K562 treated with DMSO at 1 percent for 4 hours (cell line): ENCODE data around the gene THRAP3. TPM values are rescaled to one million over a fixed set of nuclear protein-coding genes. Genes with fewer than 3 reads are reported as not detected.

Experiments used
- total RNA-seq: library from RNA; unstranded; fragments of 300-600 nt; gene quantifications from 2 replicates; pipeline ENCODE4 v1.2.3, GENCODE V29; 2022; ENCODE audit not compliant: insufficient read depth

THRAP3 gene
- total RNA-seq = 37.4 and 51.1 TPM in 2 replicates

GRCh38 chr1:36223996-36224536 lies at the start of gene THRAP3:
THRAP3 (plus strand) TSS chr1:36224443; CDS start chr1:36282564, 58,121 bp downstream.

GRCh38 chr1:36306210-36306901 lies 82.1 kb downstream of the THRAP3 start, which contains the start of gene SH3D21:
SH3D21 (plus strand) TSS chr1:36306368; CDS start chr1:36306421, 53 bp downstream.

GRCh38 chr1:36323636-36324352 lies 99.6 kb downstream of the THRAP3 start, which contains the start of gene EVA1B:
EVA1B (minus strand) TSS chr1:36323645; CDS start chr1:36323037, 608 bp downstream.

Other genes with a start within 250 kb of the THRAP3 start
- 0.75 TPM in 1 of 2 replicates, not detected in the other for gene TEKT2, start 140.3 kb upstream of the THRAP3 start, total RNA-seq
- 52.9 and 54.9 TPM in 2 replicates for gene ADPRS, start 135.6 kb upstream of the THRAP3 start, total RNA-seq
- 0.12 TPM in 1 of 2 replicates, not detected in the other for gene COL8A2, start 99.2 kb upstream of the THRAP3 start, total RNA-seq
- gene TRAPPC3, start 75.0 kb upstream of the THRAP3 start, total RNA-seq = 119 and 134 TPM in 2 replicates
- 81.8 and 90.8 TPM in 2 replicates for gene MAP7D1, start 68.3 kb upstream of the THRAP3 start, total RNA-seq
- gene SH3D21, start 81.9 kb downstream of the THRAP3 start, total RNA-seq = 0.53 and 1.2 TPM in 2 replicates
- gene EVA1B, start 99.2 kb downstream of the THRAP3 start, total RNA-seq = 69.7 and 70.0 TPM in 2 replicates
- 153 and 169 TPM in 2 replicates for gene STK40, start 161.5 kb downstream of the THRAP3 start, total RNA-seq
- gene LSM10, start 173.5 kb downstream of the THRAP3 start, total RNA-seq = 142 and 147 TPM in 2 replicates
- gene OSCP1, start 226.0 kb downstream of the THRAP3 start, total RNA-seq = not detected in 2 replicates
- 136 TPM in 2 replicates for gene MRPS15, start 239.9 kb downstream of the THRAP3 start, total RNA-seq